Measurements from ENCODE around the gene APBB2. TPM values are rescaled to one million over a fixed set of nuclear protein-coding genes. Genes with fewer than 3 reads are reported as not detected.

Gene APBB2
- total and polyA plus RNA-seq, 11 donors, result 8.6 to 39.1 (median 26.7) TPM

- Histone ChIP-seq H3K36me3 (peaks cover 0 to 13% (median 0%) of the 10 kb centered on the region in 9 donors), H3K4me3 (no peak overlapping the region), H3K9me3 (peaks cover 0 to 3% (median 0%) of the 10 kb centered on the region in 12 donors), H3K27me3 (no peaks in the 10 kb centered on the region), H3K27ac (peak overlapping the region in 1 of 12 donors; percentile 14), H3K4me1 (peaks cover 4 to 40% (median 23%) of the 10 kb centered on the region in 12 donors)
- no peak for TF ChIP-seq POLR2A (IDR thresholded peaks at IDR 0.05)
- TF ChIP-seq, protein P1, sequence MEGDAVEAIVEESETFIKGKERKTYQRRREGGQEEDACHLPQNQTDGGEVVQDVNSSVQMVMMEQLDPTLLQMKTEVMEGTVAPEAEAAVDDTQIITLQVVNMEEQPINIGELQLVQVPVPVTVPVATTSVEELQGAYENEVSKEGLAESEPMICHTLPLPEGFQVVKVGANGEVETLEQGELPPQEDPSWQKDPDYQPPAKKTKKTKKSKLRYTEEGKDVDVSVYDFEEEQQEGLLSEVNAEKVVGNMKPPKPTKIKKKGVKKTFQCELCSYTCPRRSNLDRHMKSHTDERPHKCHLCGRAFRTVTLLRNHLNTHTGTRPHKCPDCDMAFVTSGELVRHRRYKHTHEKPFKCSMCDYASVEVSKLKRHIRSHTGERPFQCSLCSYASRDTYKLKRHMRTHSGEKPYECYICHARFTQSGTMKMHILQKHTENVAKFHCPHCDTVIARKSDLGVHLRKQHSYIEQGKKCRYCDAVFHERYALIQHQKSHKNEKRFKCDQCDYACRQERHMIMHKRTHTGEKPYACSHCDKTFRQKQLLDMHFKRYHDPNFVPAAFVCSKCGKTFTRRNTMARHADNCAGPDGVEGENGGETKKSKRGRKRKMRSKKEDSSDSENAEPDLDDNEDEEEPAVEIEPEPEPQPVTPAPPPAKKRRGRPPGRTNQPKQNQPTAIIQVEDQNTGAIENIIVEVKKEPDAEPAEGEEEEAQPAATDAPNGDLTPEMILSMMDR (IDR thresholded peaks at IDR 0.05), result no peak
- WGBS, 4 donors, result 26 to 42% (median 35%) methylated on average over 2 of the region's 2 CpGs
- peak in 4 of 5 donors; percentile 32 to 47 (median 36) for DNase-seq
- ATAC-seq, result peak; percentile 58 to 80 (median 72)
- intact Hi-C loops (cut with DNase I), result loop anchor here in 2 of 10 donors (10.0 kb wide), 2 partner anchors 739 to 749 kb away; no protein-coding TSS in a partner anchor
Observed at GRCh38 chr4:40916218-40916555, 298.2 kb downstream of the APBB2 start.

DNA sequence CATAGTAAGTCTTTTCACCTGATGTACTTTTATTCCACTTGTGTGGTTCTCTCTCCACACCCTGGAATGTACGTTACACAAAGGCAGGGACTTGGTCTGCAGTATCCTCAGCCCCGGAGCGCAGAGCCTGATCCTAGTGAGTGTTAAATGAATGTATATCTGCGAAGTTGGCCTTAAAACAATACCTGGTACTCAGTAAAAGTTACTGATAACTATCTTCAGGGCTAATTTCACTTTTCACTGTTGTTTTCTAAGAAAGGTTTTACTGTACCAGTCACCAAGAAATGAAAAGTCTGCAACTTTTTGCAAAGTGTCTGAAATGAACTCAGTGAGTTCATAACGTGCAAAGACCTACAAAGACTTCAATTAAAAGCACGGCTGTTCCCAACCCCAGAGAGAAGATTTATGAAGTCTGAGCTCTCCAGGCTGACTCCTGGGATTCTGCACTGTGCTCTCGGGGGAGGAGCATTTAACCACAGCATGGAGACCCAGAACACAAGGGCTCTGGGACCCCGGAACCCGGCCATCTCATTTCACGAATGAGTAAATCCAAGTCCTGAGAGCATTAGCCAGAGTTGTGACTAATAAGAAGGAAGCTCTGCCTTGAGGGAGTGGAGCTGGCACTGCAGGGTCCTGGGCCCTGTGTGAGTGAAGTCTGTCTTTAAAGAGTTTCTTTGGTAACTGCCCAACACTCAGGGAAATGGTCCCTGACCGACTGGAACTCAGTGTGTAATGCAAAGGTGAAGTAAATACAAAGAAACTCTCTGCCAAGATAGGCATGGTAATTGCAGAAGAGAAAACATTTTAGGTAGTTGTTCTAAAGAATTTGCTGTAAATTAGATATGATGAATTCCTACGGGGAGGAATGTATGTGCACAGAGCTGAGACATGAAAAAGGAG, 298.8 kb downstream of the APBB2 start:
- DNase-seq (no peak), ATAC-seq (no peak)
- peaks cover 0 to 3% (median 0%) of the 10 kb centered on the region in 12 donors for H3K9me3 ChIP-seq
- no peaks in the 10 kb centered on the region for H3K27me3 ChIP-seq
- no peak overlapping the region for H3K4me3 ChIP-seq
- TF ChIP-seq, protein P1 (IDR thresholded peaks at IDR 0.05), result no peak
- H3K27ac ChIP-seq, result peak overlapping the region in 1 of 12 donors; percentile 14
- 87 to 91% (median 88%) methylated on average over 12 of the region's 12 CpGs for WGBS, 4 donors
- intact Hi-C loops (cut with DNase I), result loop anchor here in 2 of 10 donors (10.0 kb wide), 2 partner anchors 739 to 749 kb away; no protein-coding TSS in a partner anchor
- H3K4me1 ChIP-seq, result peaks cover 4 to 40% (median 23%) of the 10 kb centered on the region in 12 donors
- peaks cover 0 to 9% (median 0%) of the 10 kb centered on the region in 9 donors for H3K36me3 ChIP-seq

DNA sequence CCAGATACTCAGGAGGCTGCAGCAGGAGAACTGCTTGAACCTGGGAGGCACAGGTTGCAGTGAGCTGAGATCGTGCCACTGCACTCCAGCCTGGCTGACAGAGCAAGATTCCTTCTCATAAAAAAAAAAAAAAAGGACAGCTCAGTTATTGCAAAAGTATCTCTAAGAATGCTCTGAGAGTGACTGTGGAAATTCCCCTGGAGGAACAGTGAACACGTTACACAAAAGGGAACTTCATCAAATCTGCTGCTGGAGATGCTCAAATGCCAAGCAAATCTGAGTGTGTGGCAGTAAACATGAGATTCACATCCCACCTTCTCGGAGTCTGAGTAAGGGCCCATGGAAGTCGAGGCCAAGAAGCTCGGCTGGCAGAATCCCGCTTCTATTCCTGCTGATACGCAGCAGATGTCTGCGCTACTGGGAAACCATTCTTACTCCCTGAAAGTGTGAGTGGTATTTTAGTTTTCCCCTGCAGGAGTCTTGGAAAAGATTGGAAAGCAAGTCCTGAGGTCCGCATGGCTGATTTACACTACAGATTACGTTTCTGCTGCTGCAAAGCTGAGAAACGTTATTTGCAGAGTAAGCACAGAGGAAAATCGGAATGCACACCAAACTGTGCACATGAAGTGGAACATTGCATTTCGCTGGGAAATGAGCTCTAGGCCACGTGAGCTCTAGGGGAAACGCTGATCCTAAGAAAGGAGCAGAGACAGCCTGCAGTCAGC, 301.7 kb downstream of the APBB2 start:
- 93 to 96% (median 94%) methylated on average over 15 of the region's 15 CpGs for WGBS, 4 donors
- ATAC-seq, result no peak
- no peak for DNase-seq
- TF ChIP-seq, protein P1 (IDR thresholded peaks at IDR 0.05), result no peak
- no peak for TF ChIP-seq POLR2A (IDR thresholded peaks at IDR 0.05)
- Histone ChIP-seq H3K9me3 (peaks cover 0 to 3% (median 0%) of the 10 kb centered on the region in 12 donors), H3K27me3 (no peaks in the 10 kb centered on the region), H3K4me3 (no peak overlapping the region), H3K4me1 (peaks cover 4 to 40% (median 24%) of the 10 kb centered on the region in 12 donors), H3K27ac (no peak overlapping the region), H3K36me3 (peaks cover 0 to 9% (median 0%) of the 10 kb centered on the region in 9 donors)
- intact Hi-C loops (cut with DNase I), result loop anchor here in 2 of 10 donors (10.0 kb wide), 2 partner anchors 742 to 752 kb away; no protein-coding TSS in a partner anchor

Measured in heart left ventricle (tissue), 16 donors.